ENCODE measurements around the gene SMIM11. TPM values are rescaled to one million over a fixed set of nuclear protein-coding genes. Genes with fewer than 3 reads are reported as not detected.
A peak's percentile ranks its signal among the peaks of the same experiment; 100 is the strongest.
"Not testable (repeated sequence)": the region's sequence is repeated elsewhere in the genome, so short reads cannot be mapped to it uniquely, and the experiment has no call there.

The SMIM11 gene
- total RNA-seq, 1 donor from 2014 or later, result 15.6 TPM

DNA sequence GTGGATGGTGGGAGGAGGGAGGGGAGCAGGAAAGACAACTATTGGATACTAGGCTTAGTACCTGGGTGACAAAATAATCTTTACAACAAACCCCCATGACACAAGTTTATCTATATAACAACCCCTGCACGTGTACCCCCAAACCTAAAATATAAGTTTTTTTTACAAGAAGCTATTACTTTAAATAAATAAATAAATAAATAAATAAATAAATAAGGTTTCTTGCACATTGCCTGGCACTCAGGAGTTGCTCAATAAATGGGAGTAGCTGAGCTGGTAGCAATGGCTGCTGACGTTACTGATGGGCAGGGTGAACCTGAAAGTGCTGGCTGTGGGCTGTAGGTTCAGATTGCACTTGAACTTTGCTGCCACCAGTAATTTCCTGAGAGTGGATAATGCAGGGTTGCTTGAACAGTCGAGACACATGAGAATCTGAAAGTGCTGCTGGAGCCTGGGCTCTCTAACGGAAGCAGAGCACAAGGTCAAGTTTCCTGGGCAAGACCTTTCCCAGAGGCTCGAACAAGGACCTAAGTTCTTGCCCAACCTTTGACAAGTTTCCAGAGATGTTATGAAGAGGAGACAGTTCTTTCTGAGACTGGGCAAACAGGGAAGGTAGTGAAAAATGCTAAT is 26.3 kb upstream of the SMIM11 start:
- ATAC-seq (no peak), DNase-seq (ENCODE audit: missing footprints) (no peak)
- intact Hi-C loops (cut with DNase I), result loop anchor here (5.0 kb wide), 2 partner anchors 147 to 222 kb away; no protein-coding TSS in a partner anchor

DNA sequence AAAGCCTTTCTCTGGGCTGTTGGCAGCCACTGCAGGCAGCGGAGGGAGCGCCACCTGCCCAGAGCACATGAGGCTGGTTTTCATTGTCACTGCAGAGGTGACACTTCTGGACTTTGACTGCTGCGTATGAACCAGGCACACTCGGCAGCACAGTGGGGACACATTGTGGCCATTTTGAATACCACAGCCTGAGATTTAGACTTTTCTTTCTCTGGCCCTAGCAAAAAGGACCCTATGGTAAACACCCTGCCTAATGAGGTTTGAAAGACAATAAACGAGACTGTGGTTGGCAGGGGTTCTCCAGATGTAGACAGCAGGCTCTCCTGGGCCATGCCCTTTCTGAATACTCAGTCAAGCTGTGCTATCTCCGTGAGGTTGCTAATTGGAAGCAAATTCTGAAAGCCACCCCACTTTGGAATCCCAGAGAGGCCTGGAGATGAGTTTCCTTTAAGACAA is 23.5 kb upstream of the SMIM11 start:
- ATAC-seq (peak; percentile 80), DNase-seq (ENCODE audit: missing footprints) (no peak)
- intact Hi-C loops (cut with DNase I), result loop anchor here (2.0 kb wide), 2 partner anchors 279 to 427 kb away; partner anchors contain the start of genes MRPS6 and SLC5A3

DNA sequence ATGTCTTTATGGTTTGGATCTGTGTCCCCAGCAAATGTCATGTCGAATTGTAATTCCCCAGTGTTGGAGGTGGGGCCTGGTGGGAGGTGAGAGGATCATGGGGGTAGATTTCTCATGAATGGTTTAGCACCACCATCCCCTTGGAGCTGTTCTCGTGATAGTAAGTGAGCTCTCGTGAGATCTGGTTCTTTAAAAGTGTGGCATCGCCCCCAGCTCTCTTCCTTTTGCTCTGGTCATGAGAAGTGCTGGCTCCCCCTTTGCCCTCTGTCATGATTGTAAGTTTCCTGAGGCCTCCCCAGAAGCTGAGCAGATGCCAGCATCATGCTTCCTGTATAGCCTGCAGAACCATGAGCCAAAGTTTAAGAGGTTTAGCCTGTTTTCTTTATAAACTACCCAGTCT is 22.8 kb upstream of the SMIM11 start:
- DNase-seq (ENCODE audit: missing footprints), result no peak
- intact Hi-C loops (cut with DNase I), result no loop called here
- ATAC-seq, result no peak

DNA sequence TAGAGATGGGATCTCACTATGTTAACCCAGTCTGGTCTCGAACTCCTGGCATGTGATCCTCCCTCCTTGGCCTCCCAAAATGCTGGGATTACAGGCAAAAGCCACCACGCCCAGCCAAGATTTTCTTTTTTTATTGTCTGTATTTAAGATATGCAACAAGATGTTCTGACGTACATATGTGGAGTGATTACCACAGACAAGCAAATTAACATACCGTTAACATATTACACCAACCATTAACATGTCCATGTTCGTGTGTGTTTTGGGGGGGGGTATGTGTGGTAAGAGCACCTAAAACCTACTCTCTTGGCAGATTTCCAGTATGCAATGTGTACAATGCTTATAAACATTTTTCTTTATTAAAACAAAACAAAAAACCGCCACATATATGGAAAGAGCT is 22.1 kb upstream of the SMIM11 start:
- DNase-seq (ENCODE audit: missing footprints) (no peak), ATAC-seq (no peak)
- intact Hi-C loops (cut with DNase I), result no loop called here

DNA sequence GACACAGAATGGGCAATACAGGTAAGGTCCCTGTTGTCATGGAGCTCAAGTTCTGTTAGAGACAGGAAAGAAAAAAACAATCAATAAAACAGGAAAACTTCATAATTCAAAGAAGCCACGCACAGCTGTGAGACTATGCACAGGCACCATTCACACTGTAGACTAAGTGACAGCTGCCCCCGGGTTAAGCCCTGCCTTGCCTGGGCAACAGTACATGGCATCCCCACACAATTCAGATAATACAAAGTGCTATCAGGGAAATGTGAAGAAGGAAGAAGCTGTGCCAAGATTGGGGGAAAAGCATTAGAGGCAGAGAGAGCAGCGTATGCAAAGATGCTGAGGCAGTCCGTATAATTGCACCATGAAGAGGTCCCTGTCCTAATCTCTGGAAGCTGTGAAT is 20.5 kb upstream of the SMIM11 start:
- ATAC-seq, result peak; percentile 82
- DNase-seq (ENCODE audit: missing footprints), result no peak
- intact Hi-C loops (cut with DNase I), result no loop called here

DNA sequence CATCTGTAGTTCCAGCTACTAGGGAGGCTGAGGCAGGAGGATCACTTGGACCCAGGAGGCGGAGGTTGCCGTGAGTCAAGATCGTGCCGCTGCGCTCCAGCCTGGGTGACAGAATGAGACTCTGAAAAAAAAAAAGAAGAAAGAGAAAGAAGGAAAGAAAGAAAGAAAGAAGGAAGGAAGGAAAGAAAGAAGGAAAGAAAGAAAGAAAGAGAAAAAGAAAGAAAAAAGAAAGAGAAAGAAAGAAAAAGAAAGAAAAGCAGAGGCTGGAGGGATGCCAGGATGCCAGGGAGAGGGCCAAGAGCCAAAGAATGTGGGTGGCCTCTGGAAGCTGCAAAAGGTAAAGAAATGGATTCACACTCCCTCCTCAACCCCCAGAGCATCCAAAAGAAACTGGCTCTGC is 19.7 kb upstream of the SMIM11 start:
- no peak for ATAC-seq
- intact Hi-C loops (cut with DNase I), result no loop called here
- DNase-seq (ENCODE audit: missing footprints), result no peak

DNA sequence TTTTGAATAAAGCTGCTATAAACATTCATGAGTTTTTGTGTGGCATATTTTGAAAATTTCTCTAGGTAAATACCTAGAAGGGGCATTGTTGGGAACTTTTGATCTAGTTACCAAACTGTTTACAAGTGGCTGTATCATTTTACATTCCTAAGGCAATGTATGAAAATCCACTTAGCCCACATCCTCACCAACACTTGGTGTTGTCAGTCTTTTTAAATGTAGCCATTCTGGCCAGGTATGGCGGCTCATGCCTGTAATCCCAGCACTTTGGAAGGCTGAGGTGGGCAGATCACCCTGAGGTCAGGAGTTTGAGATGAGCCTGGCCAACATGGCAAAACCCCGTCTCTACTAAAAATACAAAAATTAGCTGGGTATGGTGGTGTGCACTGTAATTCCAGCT is 17.4 kb upstream of the SMIM11 start:
- ATAC-seq (no peak), DNase-seq (ENCODE audit: missing footprints) (no peak)
- intact Hi-C loops (cut with DNase I), result no loop called here

DNA sequence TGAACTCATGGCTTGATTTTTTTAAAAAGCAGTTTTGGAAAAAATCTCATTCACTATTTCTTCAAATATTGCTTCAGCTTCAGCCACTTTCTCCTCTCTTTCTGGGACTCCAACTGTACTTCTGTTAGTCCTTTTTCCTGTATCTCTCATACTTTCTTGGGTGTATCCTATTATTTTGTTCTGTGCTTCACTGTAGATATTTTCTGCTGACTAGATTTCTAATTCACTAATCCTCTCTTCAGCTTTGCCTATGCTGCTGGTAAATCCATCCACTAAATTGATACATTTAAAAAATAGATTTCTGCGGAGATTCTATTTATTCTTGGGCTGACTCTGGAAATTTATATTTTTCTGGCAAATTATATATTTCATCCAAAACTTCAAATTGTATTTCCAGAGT is 16.4 kb upstream of the SMIM11 start:
- no peak for DNase-seq (ENCODE audit: missing footprints)
- intact Hi-C loops (cut with DNase I), result no loop called here
- ATAC-seq, result no peak

DNA sequence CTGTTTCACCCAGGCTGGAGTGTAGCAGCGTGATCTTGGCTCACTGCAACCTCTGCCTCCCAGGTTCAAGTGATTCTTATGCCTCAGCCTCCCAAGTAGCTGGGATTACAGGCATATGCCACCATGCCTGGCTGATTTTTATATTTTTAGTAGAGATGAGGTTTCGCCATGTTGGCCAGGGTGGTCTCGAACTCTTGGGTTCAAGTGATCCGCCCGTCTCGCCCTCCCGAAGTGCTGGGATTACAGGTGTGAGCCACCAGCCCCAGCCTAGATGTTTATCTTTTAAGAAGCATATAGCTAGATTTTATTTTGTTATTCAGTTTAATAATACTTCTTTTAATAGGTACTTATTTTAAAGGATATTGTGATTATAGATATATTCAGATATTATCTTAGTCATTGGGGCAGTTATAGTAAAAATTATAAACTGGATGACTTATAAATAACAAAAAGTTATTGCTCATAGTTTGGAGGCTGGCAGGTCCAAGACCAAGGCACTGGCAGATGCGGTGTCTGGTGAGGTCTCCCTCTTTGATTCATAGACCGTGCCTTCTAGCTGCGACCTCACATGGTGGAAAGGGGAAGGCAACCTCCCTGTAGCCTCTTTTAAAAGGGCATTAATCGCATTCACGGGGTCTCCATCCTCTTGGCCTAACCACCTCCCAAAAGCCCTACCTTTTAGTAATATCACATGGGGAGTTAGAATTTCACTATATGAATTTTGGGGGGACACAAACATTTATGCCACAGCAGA is 14.6 kb upstream of the SMIM11 start:
- intact Hi-C loops (cut with DNase I), result no loop called here
- no peak for ATAC-seq
- DNase-seq (ENCODE audit: missing footprints), result no peak

DNA sequence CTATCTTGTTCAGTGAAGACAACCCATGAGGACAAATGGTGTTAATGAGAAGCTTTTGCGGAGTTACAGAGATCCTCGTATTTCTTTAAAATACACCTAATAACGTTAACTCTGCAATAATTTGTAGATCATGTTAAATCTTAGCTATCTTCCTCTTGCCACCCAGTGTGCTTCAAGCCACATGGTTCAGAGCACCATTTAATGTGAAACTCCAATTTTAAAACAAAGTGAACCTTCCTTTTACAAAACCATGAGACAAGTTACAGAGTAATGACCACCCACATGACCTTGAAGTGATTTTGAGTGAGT is 13.2 kb upstream of the SMIM11 start:
- intact Hi-C loops (cut with DNase I), result no loop called here
- DNase-seq (ENCODE audit: missing footprints) (no peak), ATAC-seq (peak; percentile 4)

DNA sequence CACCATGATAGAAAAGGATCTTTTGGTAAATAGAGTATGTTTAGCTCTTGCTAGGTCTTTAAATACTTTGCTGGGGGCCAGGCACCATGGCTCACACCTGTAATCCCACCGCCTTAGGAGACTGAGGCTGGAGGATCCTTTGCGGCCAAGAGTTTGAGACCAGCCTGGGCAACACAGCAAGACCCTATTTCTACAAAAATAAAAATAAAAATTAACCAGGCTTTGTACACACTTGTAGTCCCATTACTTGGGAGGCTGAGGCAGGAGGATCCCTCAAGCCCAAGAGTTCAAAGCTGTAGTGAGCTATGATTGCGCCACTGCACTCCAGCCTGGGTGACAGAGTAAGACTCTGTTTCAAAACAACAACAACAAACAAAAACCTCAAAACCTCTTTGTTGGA is 12.6 kb upstream of the SMIM11 start:
- DNase-seq (ENCODE audit: missing footprints), result no peak

DNA sequence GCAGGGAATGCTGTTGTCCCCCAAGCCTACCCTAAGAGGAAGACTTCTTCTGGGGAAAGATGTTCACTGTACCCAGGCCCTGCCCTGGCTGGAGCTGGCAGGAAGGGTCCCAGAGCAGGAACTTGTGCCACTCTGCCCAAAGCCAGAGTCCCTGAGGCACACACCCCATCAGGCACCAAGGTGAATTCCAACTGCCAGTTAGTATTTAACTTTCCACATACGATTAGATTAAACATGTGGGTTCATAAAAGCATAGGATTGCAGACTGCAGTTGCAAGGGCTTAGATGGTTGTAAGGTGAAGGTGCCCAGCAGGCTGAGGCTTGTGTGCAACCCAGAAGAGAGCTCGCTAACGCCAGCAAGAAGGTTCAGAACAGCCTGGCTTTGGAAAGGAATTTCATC is 11.6 kb upstream of the SMIM11 start, which contains the start of gene KCNE2:
Gene KCNE2 (plus strand): TSS at position 274 of the 400 bp plus-strand sequence. CDS start 6,473 bp downstream, outside the sequence.
- no peak for DNase-seq (ENCODE audit: missing footprints)
- ATAC-seq, result no peak
- intact Hi-C loops (cut with DNase I), result no loop called here

More for the DNA sequence above, 12.6 kb upstream of the SMIM11 start:
- intact Hi-C loops (cut with DNase I), result no loop called here
- ATAC-seq, result no peak

DNA sequence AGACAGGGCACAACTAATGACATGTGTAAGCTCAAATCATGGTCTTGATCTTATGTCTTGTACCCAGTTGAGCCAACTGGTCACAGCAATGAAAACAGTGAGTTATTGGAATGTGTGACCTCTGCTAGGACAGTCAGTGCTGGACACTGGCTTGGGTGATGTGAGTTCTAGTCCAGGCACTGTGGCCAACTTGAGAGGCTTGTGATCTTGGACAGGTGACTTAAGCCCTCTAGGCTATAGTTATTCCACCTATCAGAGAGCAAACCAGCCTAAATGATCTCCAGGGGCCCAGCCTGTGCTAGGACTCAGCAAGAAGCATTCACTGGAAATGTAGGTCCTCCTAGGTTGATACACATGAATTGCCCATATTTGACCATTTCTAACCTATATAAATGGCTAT is 10.4 kb upstream of the SMIM11 start:
- intact Hi-C loops (cut with DNase I), result no loop called here
- no peak for DNase-seq (ENCODE audit: missing footprints)
- no peak for ATAC-seq

DNA sequence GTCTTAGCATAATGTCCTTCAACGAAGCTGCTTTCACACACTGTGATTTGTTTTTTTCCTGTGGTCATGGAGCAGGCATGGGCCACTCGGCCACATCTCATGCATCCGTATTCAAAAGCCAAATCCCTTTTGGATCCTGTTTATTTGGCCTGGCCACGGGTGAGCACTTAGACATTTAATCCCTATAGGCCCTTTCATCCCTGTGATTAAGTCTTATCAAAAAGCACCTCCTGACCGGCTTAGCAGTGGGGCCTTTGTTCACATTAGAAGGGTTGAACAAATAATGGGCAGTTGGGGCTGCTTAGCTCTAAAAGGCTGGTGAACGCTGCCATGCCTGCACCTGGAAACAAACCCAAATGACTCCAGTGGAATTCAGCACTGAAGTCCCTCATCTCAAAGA is 9.5 kb upstream of the SMIM11 start:
- DNase-seq (ENCODE audit: missing footprints), result no peak
- intact Hi-C loops (cut with DNase I), result no loop called here
- ATAC-seq, result no peak

DNA sequence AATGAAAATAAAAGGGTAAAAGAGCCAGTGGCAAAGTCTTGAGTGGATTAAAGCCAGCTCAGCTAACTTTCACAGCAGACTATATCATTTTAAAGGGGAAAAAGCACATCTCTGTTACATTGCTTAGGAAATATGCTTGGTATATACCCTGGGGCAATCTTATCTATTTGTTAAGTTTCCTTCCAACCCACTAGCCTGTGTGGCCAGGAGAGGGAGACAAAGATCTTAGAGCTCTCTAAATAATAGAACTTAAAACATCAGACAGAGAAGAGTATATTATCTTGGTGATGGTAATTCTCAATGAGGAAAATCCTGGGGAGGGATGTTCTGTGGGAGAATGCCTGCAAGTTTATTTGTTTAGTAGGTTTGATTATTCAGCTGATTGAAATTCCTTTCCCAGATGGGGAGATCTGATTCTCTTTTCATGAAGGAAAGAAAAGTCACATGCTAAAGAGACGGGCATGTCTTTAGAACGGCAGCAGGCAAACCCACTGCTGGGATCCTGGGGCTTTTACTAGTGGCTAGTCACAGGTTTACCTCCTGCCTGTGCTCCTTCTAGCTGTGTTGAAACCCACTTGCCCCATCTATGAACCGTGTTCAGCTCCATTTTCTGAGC is 7.9 kb upstream of the SMIM11 start:
- DNase-seq (ENCODE audit: missing footprints) (no peak), ATAC-seq (no peak)
- intact Hi-C loops (cut with DNase I), result no loop called here

DNA sequence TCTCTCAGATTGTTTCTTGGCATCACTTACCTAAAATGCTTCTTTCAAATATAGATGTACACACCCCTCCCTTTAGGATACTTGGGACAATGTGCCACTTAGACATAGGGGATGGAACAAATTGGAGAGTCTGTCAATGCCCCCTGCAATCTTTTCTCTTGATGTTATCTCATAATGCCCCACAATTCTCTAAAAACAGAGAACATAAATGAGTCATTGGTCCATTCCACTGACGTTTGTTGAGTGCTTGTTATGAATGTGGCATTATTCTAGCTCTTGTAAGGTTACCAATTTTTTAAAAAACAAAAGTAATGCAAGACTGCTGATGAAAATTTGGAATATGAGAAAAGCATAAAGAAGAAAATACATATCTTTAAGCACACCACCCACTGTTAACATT is 5.6 kb upstream of the SMIM11 start:
- intact Hi-C loops (cut with DNase I), result no loop called here
- no peak for ATAC-seq
- no peak for DNase-seq (ENCODE audit: missing footprints)

DNA sequence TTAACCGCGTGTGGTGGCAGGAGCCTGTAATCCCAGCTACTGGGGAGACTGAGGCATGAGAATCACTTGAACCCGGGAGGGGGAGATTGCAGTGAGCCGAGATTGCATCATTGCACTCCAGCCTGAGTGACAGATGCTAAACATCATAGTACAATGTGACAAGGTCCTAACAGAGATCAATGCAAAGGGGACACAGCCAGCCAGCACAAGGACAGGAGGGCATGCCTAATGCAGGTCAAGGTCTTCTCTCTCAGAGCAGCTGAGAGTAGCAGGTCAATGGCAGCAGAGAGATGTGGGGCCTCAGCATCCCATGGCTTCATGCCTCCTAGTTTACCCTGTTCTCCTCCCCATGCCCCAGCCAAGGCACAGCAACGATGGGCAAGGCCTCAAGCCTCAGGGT is 3.0 kb upstream of the SMIM11 start:
- intact Hi-C loops (cut with DNase I), result no loop called here
- no peak for DNase-seq (ENCODE audit: missing footprints)
- no peak for ATAC-seq

DNA sequence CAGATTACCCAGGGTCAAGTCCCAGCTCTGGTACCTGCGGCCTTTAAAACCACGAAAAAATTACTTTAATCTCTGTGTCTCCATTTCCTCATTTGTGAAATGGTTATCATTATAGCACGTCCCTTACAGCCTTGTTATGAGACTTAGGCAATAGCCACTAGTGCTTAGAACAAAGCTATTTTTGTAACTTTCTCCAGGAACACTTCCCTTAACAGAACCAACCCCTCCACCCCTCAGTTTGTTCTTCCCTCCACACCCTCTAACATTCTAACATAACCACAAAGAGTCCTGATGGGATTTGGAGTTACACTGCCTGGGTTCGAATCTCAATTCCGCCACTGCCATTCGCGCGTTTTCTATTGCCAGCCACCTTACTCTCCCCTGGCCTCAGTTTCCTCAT is 845 bp upstream of the SMIM11 start:
- DNase-seq (ENCODE audit: missing footprints); intact Hi-C loops (cut with DNase I): not testable (repeated sequence)
- ATAC-seq, result peak; percentile 31

DNA sequence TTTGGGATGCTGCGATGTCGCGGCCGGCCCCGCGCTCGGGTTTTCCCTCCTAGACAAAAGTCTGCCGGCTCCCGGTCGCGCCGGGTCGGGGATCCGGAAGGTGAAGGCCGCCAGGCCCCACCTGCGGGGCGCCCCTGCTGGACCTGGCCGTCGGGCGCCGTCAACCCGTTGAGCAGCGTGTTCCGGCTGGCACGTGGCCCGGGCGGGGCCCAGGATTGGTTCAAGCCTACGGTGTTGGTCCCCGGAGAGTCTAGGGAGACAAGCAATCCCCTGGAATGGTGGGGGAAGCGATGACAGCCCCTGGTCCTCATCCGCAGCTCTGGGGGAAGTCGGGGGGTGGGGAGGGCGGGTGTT is 289 bp downstream of the SMIM11 start:
- DNase-seq (ENCODE audit: missing footprints); intact Hi-C loops (cut with DNase I): not testable (repeated sequence)
- ATAC-seq, result peak; percentile 58

DNA sequence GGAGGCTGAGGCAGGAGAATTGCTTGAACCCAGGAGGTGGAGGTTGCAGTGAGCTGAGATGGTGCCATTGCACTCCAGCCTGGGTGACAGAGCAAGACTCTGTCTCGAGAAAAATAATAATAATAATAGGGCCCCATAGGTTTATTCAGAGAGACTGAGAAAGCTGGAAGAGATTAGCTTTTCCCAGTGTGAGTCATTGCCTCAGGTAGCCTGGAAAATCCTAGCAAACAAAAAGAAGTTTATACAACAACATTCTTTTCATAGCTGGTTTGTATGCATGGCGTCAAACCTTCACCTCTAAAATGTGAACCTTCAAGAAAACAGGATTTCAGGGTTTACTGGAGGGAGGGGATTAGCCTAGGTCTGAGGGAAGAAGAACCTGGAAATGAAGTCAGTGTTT is 7.8 kb downstream of the SMIM11 start:
- ATAC-seq; DNase-seq (ENCODE audit: missing footprints); intact Hi-C loops (cut with DNase I): not testable (repeated sequence)

All from Right ventricle myocardium inferior (tissue), 1 donor.